Left lung (tissue), 10 donors: ENCODE measurements around the gene KCTD10. TPM values are rescaled to one million over a fixed set of nuclear protein-coding genes. Genes with fewer than 3 reads are reported as not detected.

ENCODE experiments used
- ATAC-seq: fragments of 200-7000 bp; cut with Tn5 transposase; one replicate; pipeline ENCODE4 v1.9.1; 2020; ENCODE audit warnings: moderate library complexity
- DNase-seq, 4 donors: peaks; one replicate each; pipeline ENCODE4 v3.0.0-alpha.2; 2013 to 2020
- H3K27ac ChIP-seq, 2 donors: fragments of 200-600 bp; sonication (generic) in 1 of 2; one replicate each; pipeline versions ENCODE4 v1.5.0 to v1.8.0; 2020 to 2021
- H3K27me3 ChIP-seq, 2 donors: fragments of 200-600 bp; sonication (generic) in 1 of 2; one replicate each; pipeline versions ENCODE4 v1.5.0 to v1.8.0; 2020 to 2021
- H3K36me3 ChIP-seq, 2 donors: fragments of 200-600 bp; sonication (generic) in 1 of 2; one replicate each; pipeline versions ENCODE4 v1.5.0 to v1.8.0; 2020 to 2021
- H3K4me1 ChIP-seq, 2 donors: fragments of 200-600 bp; one replicate each; pipeline ENCODE4 v1.8.0; 2021
- H3K4me3 ChIP-seq, 2 donors: fragments of 200-600 bp; sonication (generic) in 1 of 2; one replicate each; pipeline versions ENCODE4 v1.5.0 to v1.8.0; 2020 to 2021; ENCODE audit warnings: mild to moderate bottlenecking in 1 of 2
- H3K9me3 ChIP-seq, 2 donors: fragments of 200-600 bp; sonication (generic) in 1 of 2; one replicate each; pipeline versions ENCODE4 v1.5.0 to v1.8.0; 2020 to 2021
- CTCF ChIP-seq, 2 donors: fragments of 200-600 bp; sonication (generic) in 1 of 2; IDR thresholded peaks; one replicate each; pipeline versions ENCODE4 v1.5.0 to v1.8.0; 2021; ENCODE audit warnings: antibody characterized with exemption in 2 of 2
- intact Hi-C, 2 donors: fragments of 100-400 bp; cut with DNase I; formaldehyde crosslinking; loops; one replicate each; pipeline versions ENCODE4 v1.11.2 to v1.14.2; 2022
- polyA plus RNA-seq, 6 donors: library from polyadenylated mRNA; unstranded; fragments of 120-200 nt; gene quantifications; one replicate each; pipeline ENCODE4 v1.2.1, GENCODE V29; 2013; ENCODE audit not compliant: insufficient read length in 6 of 6
- total RNA-seq, 2 donors: library from RNA; stranded (reverse); fragmentation: NEBNext Ultra II Directional; extraction: Animal tissue kit (Norgen Biotek cat#: 25700); gene quantifications; one replicate each; pipeline ENCODE4 v1.2.1, GENCODE V29; 2021
- donor health status: DM: no; HTN: yes; CAD: no.
- donor health status: DM: no; HTN: no; CAD: no.

The KCTD10 gene
- total and polyA plus RNA-seq, 8 donors, result 42.7 to 68.2 (median 49.7) TPM

- no peak overlapping the region for H3K4me3 ChIP-seq
- DNase-seq, result no peak
- peak overlapping the region; percentile 28 to 35 for H3K27ac ChIP-seq
- peaks cover 27 to 82% of the 10 kb centered on the region in 2 donors for H3K4me1 ChIP-seq
- TF ChIP-seq CTCF (IDR thresholded peaks at IDR 0.05), result no peak
- peak; percentile 6 for ATAC-seq
- intact Hi-C loops, result no loop called here
- peaks cover 0 to 55% of the 10 kb centered on the region in 2 donors for H3K36me3 ChIP-seq
- H3K27me3 ChIP-seq, result no peaks in the 10 kb centered on the region
- H3K9me3 ChIP-seq, result no peaks in the 10 kb centered on the region
Observed at GRCh38 chr12:109467978-109468676, 9.0 kb downstream of the KCTD10 start.

GRCh38 chr12:109466821-109467220, 10.3 kb downstream of the KCTD10 start:
- intact Hi-C loops, result no loop called here
- Histone ChIP-seq H3K27ac (peak overlapping the region; percentile 28 to 35), H3K4me1 (peaks cover 40 to 90% of the 10 kb centered on the region in 2 donors), H3K36me3 (peaks cover 0 to 50% of the 10 kb centered on the region in 2 donors), H3K9me3 (no peaks in the 10 kb centered on the region), H3K27me3 (no peaks in the 10 kb centered on the region), H3K4me3 (no peak overlapping the region)
- TF ChIP-seq CTCF (IDR thresholded peaks at IDR 0.05), result no peak
- ATAC-seq (no peak), DNase-seq (no peak)

- Histone ChIP-seq H3K36me3 (peaks cover 0 to 50% of the 10 kb centered on the region in 2 donors), H3K27me3 (no peaks in the 10 kb centered on the region), H3K4me1 (peaks cover 45 to 96% of the 10 kb centered on the region in 2 donors), H3K27ac (peak overlapping the region; percentile 17 to 28), H3K9me3 (no peaks in the 10 kb centered on the region), H3K4me3 (no peak overlapping the region)
- no peak for TF ChIP-seq CTCF (IDR thresholded peaks at IDR 0.05)
- no peak for DNase-seq
- ATAC-seq, result no peak
- intact Hi-C loops, result no loop called here
Observed at GRCh38 chr12:109466305-109466704, 10.8 kb downstream of the KCTD10 start.

GRCh38 chr12:109464642-109465351, 12.3 kb downstream of the KCTD10 start:
- intact Hi-C loops, result no loop called here
- H3K9me3 ChIP-seq, result no peaks in the 10 kb centered on the region
- H3K27ac ChIP-seq, result peak overlapping the region; percentile 90 to 94
- TF ChIP-seq CTCF (IDR thresholded peaks at IDR 0.05), result no peak
- no peaks in the 10 kb centered on the region for H3K27me3 ChIP-seq
- peaks cover 60 to 97% of the 10 kb centered on the region in 2 donors for H3K4me1 ChIP-seq
- peaks cover 0 to 57% of the 10 kb centered on the region in 2 donors for H3K36me3 ChIP-seq
- no peak for ATAC-seq
- H3K4me3 ChIP-seq, result no peak overlapping the region
- no peak for DNase-seq

- Histone ChIP-seq H3K4me1 (peaks cover 64 to 100% of the 10 kb centered on the region in 2 donors), H3K4me3 (no peak overlapping the region), H3K27ac (peak overlapping the region; percentile 90 to 94), H3K9me3 (no peaks in the 10 kb centered on the region), H3K36me3 (peaks cover 0 to 53% of the 10 kb centered on the region in 2 donors), H3K27me3 (no peaks in the 10 kb centered on the region)
- ATAC-seq, result no peak
- no peak for TF ChIP-seq CTCF (IDR thresholded peaks at IDR 0.05)
- intact Hi-C loops, result no loop called here
- DNase-seq, result no peak
Observed at GRCh38 chr12:109463756-109464155, 13.3 kb downstream of the KCTD10 start.
